ENCODE results near the gene ZNF785. TPM values are rescaled to one million over a fixed set of nuclear protein-coding genes. Genes with fewer than 3 reads are reported as not detected.

Gene ZNF785
- total and polyA plus RNA-seq, 2 of the 13 experiments (the other 11 are each of a cell fraction or from before 2014, with no cell fraction given) = 0.01 TPM; not detected in 1

GRCh38 chr16:30555315-30556124, 30.0 kb downstream of the ZNF785 start (continued):
- TF ChIP-seq ZBTB10 (CRISPR knock-in tag; IDR thresholded peaks at IDR 0.05; ENCODE audit: borderline replicate concordance) = no peak
- no peak for TF ChIP-seq GATAD2A (CRISPR knock-in tag; IDR thresholded peaks at IDR 0.05)
- peak; percentile 12; the same call in 1 of the 2 replicates for TF ChIP-seq ZC3H13 (CRISPR knock-in tag; IDR thresholded peaks at IDR 0.05)
- no peak for TF ChIP-seq NFKBIZ (CRISPR knock-in tag; IDR thresholded peaks at IDR 0.05)
- TF ChIP-seq PAXIP1 (CRISPR knock-in tag; conservative IDR thresholded peaks at IDR 0.05) = no peak
- TF ChIP-seq HOXA9 (CRISPR knock-in tag; IDR thresholded peaks at IDR 0.05; ENCODE audit: borderline replicate concordance) = no peak
- no peak for TF ChIP-seq BCLAF1 (IDR thresholded peaks at IDR 0.05)
- no peak for TF ChIP-seq ZNF790 (CRISPR knock-in tag; IDR thresholded peaks at IDR 0.05; ENCODE audit: borderline replicate concordance)
- no peak for TF ChIP-seq ZNF691 (CRISPR knock-in tag; IDR thresholded peaks at IDR 0.05; ENCODE audit: borderline replicate concordance, low read depth)
- no peak for TF ChIP-seq ZBTB25 (CRISPR knock-in tag; IDR thresholded peaks at IDR 0.05)
- no peak for TF ChIP-seq ZMYM4 (CRISPR knock-in tag; IDR thresholded peaks at IDR 0.05)
- no peak for TF ChIP-seq ZNF24 (IDR thresholded peaks at IDR 0.05)
- no peak for TF ChIP-seq ZNF780A (CRISPR knock-in tag; IDR thresholded peaks at IDR 0.05)
- TF ChIP-seq GZF1 (CRISPR knock-in tag; IDR thresholded peaks at IDR 0.05) = no peak
- no peak for TF ChIP-seq ZNF878 (CRISPR knock-in tag; IDR thresholded peaks at IDR 0.05)
- no peak for TF ChIP-seq NR2F2 (IDR thresholded peaks at IDR 0.05; ENCODE audit: borderline replicate concordance, low read depth)
- TF ChIP-seq ATM (IDR thresholded peaks at IDR 0.05; ENCODE audit: borderline replicate concordance) = no peak
